Activated T-helper 1 cell treated with anti-CD3 and anti-CD28 coated beads, Interleukin-12 subunit alpha, Interleukin-12 subunit beta, Interleukin-2, Interleukin-4 antibody, amounts not matched to agents 30 ng/mL and 10 ng/mL and 1 ng/mL, durations not matched to agents 14 hours and 24 hours and 36 hours (primary cell): ENCODE measurements around the gene CADPS2. TPM values are rescaled to one million over a fixed set of nuclear protein-coding genes. Genes with fewer than 3 reads are reported as not detected.
"Not testable (repeated sequence)": the region's sequence is repeated elsewhere in the genome, so short reads cannot be mapped to it uniquely, and the experiment has no call there.

Experiments
- DNase-seq: peaks from one replicate; pipeline ENCODE4 v3.0.0; 2021; ENCODE audit warnings: low spot score
- H3K27ac Mint-ChIP-seq: one replicate; pipeline ENCODE4 v1.8.0; 2021; ENCODE audit warnings: mild to moderate bottlenecking, mixed read lengths
- H3K27me3 Mint-ChIP-seq: one replicate; pipeline ENCODE4 v1.8.0; 2022; ENCODE audit warnings: mild to moderate bottlenecking, moderate library complexity, mixed read lengths; ENCODE audit not compliant: insufficient read depth
- H3K36me3 Mint-ChIP-seq: one replicate; pipeline ENCODE4 v1.8.0; 2021; ENCODE audit warnings: low read depth, mixed read lengths
- H3K4me1 Mint-ChIP-seq: one replicate; pipeline ENCODE4 v1.8.0; 2021; ENCODE audit warnings: low read depth, mixed read lengths
- H3K4me3 Mint-ChIP-seq: one replicate; pipeline ENCODE4 v1.8.0; 2021; ENCODE audit warnings: mild to moderate bottlenecking, moderate library complexity, mixed read lengths
- H3K9me3 Mint-ChIP-seq: one replicate; pipeline ENCODE4 v1.8.0; 2021; ENCODE audit warnings: mixed read lengths
- intact Hi-C: fragments of 100-400 bp; cut with micrococcal nuclease; formaldehyde crosslinking; loops from one replicate; pipeline ENCODE4 v1.15.1; 2024
- total RNA-seq: library from RNA; stranded (reverse); gene quantifications from 2 replicates; pipeline ENCODE4 v1.2.3, GENCODE V29; 2022

CADPS2 gene
- total RNA-seq, 1 donor from 2014 or later = not detected

DNA sequence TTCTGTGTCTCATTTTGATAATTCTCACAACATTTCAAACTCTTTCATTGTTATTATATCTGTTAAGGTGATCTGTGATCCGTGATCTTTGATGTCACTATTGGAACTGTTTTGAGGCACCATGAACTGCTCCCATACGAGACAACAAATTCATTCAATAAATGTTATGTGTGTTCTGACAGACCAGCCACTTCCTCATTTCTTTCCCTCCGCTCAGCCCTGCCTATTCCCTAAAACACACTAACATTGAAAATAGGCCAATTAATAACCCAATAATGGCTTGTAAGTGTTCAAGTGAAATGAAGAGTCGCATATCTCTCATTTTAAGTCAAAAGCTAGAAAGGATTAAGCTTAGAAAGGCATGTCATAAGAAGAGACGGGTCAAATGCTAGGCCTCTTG lies 232.6 kb downstream of the CADPS2 start:
- Mint-ChIP-seq H3K27me3 (no peaks in the 10 kb centered on the region), H3K4me1 (no peaks in the 10 kb centered on the region), H3K36me3 (no peaks in the 10 kb centered on the region), H3K27ac (no peak overlapping the region), H3K9me3 (no peaks in the 10 kb centered on the region), H3K4me3 (no peak overlapping the region)
- intact Hi-C loops = no loop called here
- DNase-seq = no peak

DNA sequence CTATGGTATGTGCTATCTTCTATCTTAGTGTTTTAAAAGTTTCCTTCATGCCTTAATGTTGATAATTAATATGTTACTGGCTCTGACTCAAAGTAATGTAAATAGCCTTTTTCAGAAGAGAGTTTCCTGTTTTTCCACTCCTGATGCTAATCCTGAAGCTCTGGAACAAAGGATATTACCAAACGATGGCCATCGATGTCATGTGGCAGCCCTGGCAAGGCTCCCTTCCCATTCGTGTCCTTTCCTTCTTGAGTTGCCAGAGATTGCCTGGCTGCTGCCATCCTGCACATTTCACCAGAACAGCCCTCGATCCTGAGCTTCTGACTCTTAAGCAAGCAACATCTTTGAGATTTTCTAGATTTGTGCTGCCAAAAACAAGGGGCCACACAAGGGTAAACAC lies 233.4 kb downstream of the CADPS2 start:
- Mint-ChIP-seq H3K27ac (no peak overlapping the region), H3K27me3 (no peaks in the 10 kb centered on the region), H3K36me3 (no peaks in the 10 kb centered on the region), H3K4me3 (no peak overlapping the region), H3K9me3 (no peaks in the 10 kb centered on the region), H3K4me1 (no peaks in the 10 kb centered on the region)
- intact Hi-C loops = no loop called here
- no peak for DNase-seq

DNA sequence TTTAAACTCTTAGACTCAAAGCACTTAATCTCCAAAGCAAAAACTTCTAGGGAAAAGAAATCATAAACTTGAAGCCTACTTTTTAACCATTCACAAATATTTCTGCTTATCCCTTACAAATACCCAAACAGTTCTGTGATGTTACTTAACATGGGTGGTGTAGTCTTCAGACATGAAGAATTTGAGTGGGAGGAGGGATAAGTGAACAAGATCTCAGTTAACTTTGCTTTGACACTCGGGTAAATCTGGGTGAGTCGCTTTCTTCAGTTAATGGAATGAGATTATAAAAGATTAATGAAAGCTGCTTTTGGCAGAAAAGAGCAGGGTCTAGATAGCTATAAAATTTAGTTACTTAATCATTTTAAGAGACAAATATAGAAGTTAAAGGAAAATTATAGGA lies 234.8 kb downstream of the CADPS2 start:
- Mint-ChIP-seq H3K9me3 (no peaks in the 10 kb centered on the region), H3K27me3 (no peaks in the 10 kb centered on the region), H3K4me1 (no peaks in the 10 kb centered on the region), H3K27ac (no peak overlapping the region), H3K36me3 (no peaks in the 10 kb centered on the region), H3K4me3 (no peak overlapping the region)
- intact Hi-C loops = no loop called here
- DNase-seq = no peak

DNA sequence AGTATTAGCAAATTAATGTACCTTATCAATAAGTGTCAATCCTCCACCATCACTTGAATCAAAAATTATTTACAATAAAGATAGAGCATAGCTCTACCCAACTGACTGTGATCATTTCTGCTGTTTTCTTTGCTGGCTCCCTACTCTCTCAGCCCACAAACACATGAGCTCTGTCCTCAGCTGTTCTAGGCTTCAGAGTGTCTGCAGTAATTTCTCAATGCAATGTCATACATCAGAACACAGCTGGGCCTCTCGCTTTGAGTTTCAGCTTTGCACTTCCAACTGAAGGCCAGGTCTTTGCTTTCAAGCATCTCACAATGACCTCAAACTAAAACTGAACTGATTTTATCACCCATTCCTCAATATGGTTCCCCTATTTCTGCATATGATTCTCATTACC lies 243.0 kb downstream of the CADPS2 start:
- H3K9me3 Mint-ChIP-seq = peaks cover 19% of the 10 kb centered on the region
- H3K36me3 Mint-ChIP-seq = no peaks in the 10 kb centered on the region
- H3K4me3 Mint-ChIP-seq = no peak overlapping the region
- DNase-seq = no peak
- no peak overlapping the region for H3K27ac Mint-ChIP-seq
- H3K27me3 Mint-ChIP-seq = no peaks in the 10 kb centered on the region
- intact Hi-C loops = no loop called here
- no peaks in the 10 kb centered on the region for H3K4me1 Mint-ChIP-seq

DNA sequence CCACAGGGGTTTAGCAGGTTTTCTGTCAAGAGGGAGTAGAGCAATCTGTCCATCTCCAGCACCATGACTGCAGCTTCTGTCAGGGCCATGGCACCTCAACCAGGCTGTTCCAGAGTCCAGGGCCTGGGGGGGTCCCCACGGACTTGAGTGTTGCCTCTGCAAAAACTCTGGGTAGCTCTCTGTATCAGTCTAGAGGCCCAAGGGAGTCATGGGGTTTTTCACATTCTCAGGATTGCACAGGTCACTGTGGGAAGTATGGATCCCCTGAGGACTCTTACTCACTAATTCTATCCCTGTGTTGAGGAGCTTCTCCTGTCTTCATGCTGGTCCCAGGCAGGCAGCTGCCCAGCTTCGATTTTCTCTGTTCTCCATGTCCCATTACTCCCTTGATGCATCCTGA lies 247.8 kb downstream of the CADPS2 start:
- Mint-ChIP-seq H3K9me3 (peaks cover 21% of the 10 kb centered on the region), H3K27me3 (no peaks in the 10 kb centered on the region), H3K4me1 (no peaks in the 10 kb centered on the region), H3K27ac (no peak overlapping the region), H3K36me3 (no peaks in the 10 kb centered on the region), H3K4me3 (no peak overlapping the region)
- DNase-seq = no peak
- intact Hi-C loops = no loop called here

DNA sequence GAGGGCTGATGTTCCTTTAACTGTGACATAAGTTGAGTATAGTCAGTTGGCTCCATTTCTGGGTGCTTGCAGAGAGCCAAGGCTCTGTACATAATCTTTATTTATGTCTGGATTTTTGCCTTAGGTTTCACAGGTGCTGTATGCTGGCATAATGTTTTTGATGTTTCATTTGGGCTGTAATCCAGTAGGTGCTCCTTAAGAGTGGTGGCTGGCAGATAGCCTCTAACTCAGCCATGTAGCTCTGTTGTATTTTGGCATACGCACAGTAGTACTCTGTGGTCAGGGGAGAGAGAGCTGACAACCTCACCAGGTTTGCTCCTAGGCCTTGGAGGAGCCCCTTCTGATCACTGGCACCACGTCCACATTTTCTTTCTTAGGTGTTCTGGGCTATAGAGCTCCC lies 248.5 kb downstream of the CADPS2 start:
- DNase-seq = no peak
- H3K4me1 Mint-ChIP-seq = no peaks in the 10 kb centered on the region
- intact Hi-C loops = no loop called here
- H3K4me3 Mint-ChIP-seq = no peak overlapping the region
- no peak overlapping the region for H3K27ac Mint-ChIP-seq
- no peaks in the 10 kb centered on the region for H3K36me3 Mint-ChIP-seq
- no peaks in the 10 kb centered on the region for H3K27me3 Mint-ChIP-seq
- H3K9me3 Mint-ChIP-seq = peaks cover 18% of the 10 kb centered on the region

DNA sequence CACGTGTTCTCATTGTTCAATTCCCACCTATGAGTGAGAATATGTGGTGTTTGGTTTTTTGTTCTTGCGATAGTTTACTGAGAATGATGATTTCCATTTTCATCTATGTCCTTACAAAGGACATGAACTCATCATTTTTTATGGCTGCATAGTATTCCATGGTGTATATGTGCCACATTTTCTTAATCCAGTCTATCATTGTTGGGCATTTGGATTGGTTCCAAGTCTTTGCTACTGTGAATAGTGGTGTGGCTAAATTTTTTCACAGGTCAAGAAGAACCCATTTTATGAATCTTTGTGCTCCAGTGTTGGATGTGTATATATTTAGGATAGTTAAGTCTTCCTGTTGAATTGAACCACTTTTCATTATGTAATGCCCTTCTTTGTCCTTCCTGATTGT lies 250.8 kb downstream of the CADPS2 start:
- H3K27ac Mint-ChIP-seq, H3K27me3 Mint-ChIP-seq, intact Hi-C loops, H3K36me3 Mint-ChIP-seq, H3K4me1 Mint-ChIP-seq, DNase-seq, H3K4me3 Mint-ChIP-seq: not testable (repeated sequence)
- peaks cover 22% of the 10 kb centered on the region for H3K9me3 Mint-ChIP-seq

DNA sequence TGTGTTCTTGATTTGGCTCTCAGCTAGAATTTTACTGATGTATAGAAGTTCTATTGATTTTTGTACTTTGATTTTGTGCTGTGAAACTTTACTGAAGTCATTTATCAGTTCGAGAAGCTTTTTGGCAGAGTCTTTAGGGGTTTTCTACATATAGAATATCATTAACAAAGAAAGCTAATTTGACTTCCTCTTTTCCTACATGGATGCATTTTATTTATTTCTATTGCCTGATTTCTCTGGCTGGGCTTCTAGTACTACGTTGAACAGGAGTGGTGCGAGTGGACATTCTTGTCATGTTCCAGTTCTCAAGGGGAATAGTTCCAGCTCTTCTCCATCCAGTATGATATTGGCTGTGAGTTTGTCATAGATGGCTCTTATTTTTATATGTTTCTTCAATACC lies 252.8 kb downstream of the CADPS2 start:
- intact Hi-C loops = no loop called here
- DNase-seq = no peak
- H3K36me3 Mint-ChIP-seq = no peaks in the 10 kb centered on the region
- no peaks in the 10 kb centered on the region for H3K27me3 Mint-ChIP-seq
- H3K27ac Mint-ChIP-seq = no peak overlapping the region
- H3K4me1 Mint-ChIP-seq = no peaks in the 10 kb centered on the region
- H3K4me3 Mint-ChIP-seq = no peak overlapping the region
- H3K9me3 Mint-ChIP-seq = peaks cover 11% of the 10 kb centered on the region

DNA sequence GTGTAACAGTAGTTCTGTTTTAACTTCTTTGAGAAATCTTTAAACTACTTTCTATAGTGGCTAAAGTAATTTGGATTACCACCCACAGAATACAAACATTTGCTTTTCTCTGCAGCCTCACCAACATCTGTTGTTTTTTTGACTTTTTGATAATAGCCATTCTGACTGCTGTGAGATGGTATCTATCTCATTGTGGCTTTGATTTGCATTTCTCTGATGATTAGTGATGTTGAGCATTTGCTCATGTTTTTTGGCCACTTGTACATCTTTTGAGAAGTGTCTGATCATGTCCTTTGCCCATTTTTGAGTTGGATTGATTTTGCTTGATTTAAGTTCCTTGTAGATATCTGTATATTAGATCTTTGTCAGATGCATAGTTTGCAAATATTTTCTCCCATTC lies 254.0 kb downstream of the CADPS2 start:
- no peak overlapping the region for H3K27ac Mint-ChIP-seq

DNA sequence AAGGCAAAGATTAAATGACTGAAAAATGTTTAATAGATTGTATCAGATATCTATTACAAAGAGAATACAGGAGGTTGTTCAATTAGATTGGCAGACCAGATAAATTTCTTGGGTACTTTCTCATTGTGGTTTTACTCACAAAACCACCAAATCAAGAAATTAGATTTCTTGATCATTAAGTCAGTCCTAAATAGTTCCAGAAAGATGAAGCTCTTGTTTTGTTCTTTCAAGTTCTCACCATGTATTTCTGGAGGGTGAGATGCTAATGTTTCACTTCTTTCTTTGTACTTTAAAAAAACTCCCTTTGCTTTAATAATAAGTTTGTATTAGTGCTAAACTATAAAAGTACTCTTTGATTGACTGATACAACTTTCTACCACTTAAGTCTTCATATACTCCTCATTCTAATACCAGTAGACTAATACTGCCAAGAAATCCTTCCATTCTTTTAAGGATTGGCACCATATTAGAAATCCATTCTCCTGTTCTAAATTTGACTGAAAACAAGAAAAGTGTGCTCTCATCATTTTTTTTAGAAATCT lies 256.8 kb downstream of the CADPS2 start:
- H3K9me3 Mint-ChIP-seq = peaks cover 4% of the 10 kb centered on the region
- H3K36me3 Mint-ChIP-seq = no peaks in the 10 kb centered on the region
- no peak for DNase-seq
- H3K4me1 Mint-ChIP-seq = no peaks in the 10 kb centered on the region
- intact Hi-C loops = no loop called here
- no peak overlapping the region for H3K27ac Mint-ChIP-seq
- no peaks in the 10 kb centered on the region for H3K27me3 Mint-ChIP-seq
- H3K4me3 Mint-ChIP-seq = no peak overlapping the region

More for the DNA sequence above, 254.0 kb downstream of the CADPS2 start:
- no peaks in the 10 kb centered on the region for H3K36me3 Mint-ChIP-seq
- H3K4me1 Mint-ChIP-seq = no peaks in the 10 kb centered on the region
- H3K9me3 Mint-ChIP-seq = peaks cover 11% of the 10 kb centered on the region
- intact Hi-C loops = no loop called here
- H3K27me3 Mint-ChIP-seq = no peaks in the 10 kb centered on the region
- H3K4me3 Mint-ChIP-seq = no peak overlapping the region
- no peak for DNase-seq

DNA sequence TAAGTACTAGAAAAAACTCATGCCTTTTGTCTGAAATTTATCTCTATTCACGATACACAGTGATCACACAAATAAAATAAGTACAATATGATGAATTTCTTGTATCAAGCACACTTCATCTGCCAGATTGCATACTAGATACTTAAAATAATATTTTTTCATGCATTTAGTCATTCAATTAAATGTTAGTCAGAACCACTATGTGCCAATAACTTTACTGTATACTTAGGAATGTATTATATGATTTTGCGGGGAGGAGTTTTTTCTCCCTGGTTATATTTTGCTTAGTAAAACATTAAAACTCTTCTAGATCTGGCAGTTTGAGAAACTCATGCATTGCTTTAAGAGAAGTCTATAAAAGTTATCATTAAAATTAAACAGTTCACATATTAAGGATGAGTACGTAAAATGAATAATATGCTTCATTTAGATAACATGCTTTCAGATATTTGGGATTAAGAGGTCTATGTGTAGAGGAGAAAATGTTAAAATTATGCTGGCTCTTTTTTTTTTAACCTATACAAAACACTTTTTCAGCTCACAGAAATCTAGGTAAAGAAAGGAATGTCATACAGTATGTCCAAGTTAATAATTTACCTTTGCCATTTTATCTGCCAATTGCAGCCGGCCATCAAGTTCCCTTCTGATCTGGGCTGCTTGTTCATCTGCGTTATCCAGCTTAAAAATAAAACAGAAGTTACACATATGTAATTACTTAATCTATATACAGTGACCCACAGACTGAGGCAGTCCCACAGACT lies 257.4 kb downstream of the CADPS2 start:
- no peaks in the 10 kb centered on the region for H3K4me1 Mint-ChIP-seq
- H3K4me3 Mint-ChIP-seq = no peak overlapping the region
- no peak for DNase-seq
- H3K27ac Mint-ChIP-seq = no peak overlapping the region
- peaks cover 4% of the 10 kb centered on the region for H3K9me3 Mint-ChIP-seq
- no peaks in the 10 kb centered on the region for H3K27me3 Mint-ChIP-seq
- no peaks in the 10 kb centered on the region for H3K36me3 Mint-ChIP-seq
- intact Hi-C loops = no loop called here

DNA sequence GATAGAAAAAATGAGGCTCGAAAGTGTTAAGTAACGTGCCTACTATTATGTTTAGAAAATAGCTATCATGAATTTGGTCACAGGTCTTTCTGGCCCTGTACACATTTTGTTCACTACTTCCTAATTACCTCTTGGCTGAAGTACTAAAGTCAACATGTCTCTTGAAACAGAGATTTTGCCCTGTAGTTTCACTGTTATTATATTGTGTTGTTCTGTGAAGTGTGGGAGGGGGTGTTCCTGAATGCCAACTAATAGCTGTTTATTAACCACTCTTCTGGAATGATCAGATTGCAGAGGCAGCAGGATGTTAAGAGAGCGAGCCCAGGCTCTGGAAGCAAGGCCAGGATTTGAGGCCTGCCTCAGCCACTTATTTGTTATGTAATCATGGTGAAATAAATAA lies 259.5 kb downstream of the CADPS2 start:
- no peaks in the 10 kb centered on the region for H3K4me1 Mint-ChIP-seq
- H3K36me3 Mint-ChIP-seq = no peaks in the 10 kb centered on the region
- intact Hi-C loops = no loop called here
- H3K27ac Mint-ChIP-seq = no peak overlapping the region
- no peaks in the 10 kb centered on the region for H3K9me3 Mint-ChIP-seq
- H3K27me3 Mint-ChIP-seq = no peaks in the 10 kb centered on the region
- H3K4me3 Mint-ChIP-seq = no peak overlapping the region
- no peak for DNase-seq

DNA sequence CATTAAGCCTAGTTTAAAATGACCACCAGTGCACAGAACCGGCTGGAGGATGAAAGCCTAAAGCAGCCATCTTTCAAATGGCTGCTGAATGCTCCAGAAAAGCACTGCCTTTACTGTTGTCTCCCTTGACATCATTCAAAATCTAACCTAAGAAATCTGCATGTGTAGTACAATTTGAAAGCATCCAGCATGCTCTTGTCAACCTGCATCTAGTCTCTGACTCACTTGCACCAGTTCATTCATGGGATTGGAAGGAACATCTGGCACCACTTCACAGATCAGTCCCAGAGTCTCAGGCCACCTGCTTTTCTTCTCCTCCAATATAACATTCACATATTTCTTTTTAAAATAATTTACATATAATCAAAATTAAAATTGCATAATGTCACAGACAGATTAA lies 263.6 kb downstream of the CADPS2 start:
- Mint-ChIP-seq H3K4me1 (no peaks in the 10 kb centered on the region), H3K27me3 (no peaks in the 10 kb centered on the region), H3K36me3 (no peaks in the 10 kb centered on the region), H3K9me3 (no peaks in the 10 kb centered on the region), H3K4me3 (no peak overlapping the region), H3K27ac (no peak overlapping the region)
- DNase-seq = no peak
- intact Hi-C loops = no loop called here

DNA sequence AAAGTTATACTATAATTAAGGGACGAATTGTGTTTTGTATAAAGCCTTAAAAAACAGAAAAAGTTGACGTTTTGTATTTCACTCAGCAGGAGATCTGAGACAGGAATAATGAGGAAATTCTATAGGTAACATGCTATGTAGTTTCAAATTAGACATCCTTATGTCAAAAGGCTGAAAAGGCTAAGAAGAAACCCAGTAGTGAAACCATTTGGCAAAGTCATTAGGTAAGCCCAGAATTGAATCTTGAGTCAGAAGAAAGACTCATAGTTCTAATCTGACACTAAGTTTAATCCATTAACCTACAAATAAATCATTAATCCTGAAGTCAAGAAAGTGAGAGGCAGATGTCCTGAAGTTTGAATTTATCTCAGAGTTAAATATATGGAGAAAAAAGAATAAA lies 266.6 kb downstream of the CADPS2 start:
- no peak overlapping the region for H3K27ac Mint-ChIP-seq
- no peaks in the 10 kb centered on the region for H3K9me3 Mint-ChIP-seq
- intact Hi-C loops = no loop called here
- H3K4me1 Mint-ChIP-seq = no peaks in the 10 kb centered on the region
- H3K27me3 Mint-ChIP-seq = no peaks in the 10 kb centered on the region
- H3K36me3 Mint-ChIP-seq = no peaks in the 10 kb centered on the region
- no peak for DNase-seq
- H3K4me3 Mint-ChIP-seq = no peak overlapping the region
